NCI-H2081 (cell line): ENCODE measurements around the gene NUDT3.

Experiments used
- DNase-seq, 2 experiments: peaks; one replicate each; lab custom pipeline; 2025; lab: John Stamatoyannopoulos, UW

NUDT3 gene

GRCh38 chr6:34321821-34322220 lies 70.6 kb downstream of the NUDT3 start:
- no peak for DNase-seq

DNA sequence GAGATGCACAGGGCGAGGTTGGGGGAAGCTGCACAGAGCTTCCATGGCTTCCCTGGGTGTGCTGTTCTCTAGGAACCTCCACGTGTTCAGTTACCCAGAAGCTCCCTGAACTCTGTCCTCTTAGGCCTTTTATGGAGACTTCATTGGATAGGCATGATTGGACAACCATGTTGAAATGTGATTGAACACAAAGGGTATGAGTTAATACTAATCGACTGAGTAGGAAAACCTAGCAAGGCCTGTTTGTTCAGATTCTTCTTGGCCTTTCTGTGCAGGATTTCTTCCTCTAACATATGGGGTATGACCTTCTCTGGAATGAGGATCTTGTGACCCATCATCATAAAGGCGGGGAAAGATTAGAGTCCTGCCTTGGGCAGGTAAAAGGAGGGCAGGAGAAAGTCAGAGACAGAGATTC lies 73.0 kb downstream of the NUDT3 start:
- no peak for DNase-seq

DNA sequence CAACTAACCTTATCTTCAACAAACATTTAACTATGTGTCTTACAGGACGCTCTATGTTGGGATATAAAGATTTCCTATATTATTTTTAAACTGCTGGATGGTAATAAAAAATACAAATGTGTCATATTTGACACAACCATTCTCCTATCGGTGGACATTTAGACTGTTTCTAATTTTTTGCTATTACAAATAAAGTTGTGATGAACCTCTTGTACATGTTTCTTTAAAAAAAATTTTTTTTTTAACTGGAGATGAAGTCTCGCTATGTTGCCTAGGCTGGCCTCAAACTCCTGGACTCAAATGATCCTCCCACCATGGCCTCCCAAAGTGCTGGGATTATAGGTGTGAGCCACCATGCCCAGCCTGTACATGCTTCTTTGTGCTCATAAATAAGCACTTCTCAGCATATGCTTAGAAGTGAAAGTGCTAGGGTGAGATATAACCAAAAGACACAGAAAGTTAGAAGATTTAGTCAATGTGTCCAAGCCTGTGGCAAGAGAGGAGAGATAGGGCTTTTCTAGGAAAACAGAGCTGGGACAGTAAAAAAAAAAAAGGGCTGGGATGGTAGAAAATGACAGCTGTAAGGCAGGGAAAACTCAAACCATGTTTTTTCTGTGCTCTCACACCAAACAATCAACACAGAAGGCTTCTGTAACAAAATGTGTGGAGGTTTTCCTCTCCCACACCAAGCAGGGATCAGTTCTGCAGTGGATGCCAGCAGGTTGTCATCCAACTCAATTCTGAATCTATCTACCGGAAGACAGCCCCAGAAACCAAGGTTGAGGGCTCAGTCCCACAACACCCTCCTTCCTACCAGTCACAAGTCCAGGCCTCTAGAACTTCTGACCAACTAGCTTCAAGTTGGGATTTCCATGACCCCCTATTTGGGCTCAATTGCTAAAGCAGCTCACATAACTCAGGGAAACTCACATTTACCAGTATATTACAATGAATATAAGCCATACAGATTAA lies 73.7 kb downstream of the NUDT3 start:
- no peak for DNase-seq

- DNase-seq, result no peak
Observed at GRCh38 chr6:34317882-34318498, 74.5 kb downstream of the NUDT3 start.

DNA sequence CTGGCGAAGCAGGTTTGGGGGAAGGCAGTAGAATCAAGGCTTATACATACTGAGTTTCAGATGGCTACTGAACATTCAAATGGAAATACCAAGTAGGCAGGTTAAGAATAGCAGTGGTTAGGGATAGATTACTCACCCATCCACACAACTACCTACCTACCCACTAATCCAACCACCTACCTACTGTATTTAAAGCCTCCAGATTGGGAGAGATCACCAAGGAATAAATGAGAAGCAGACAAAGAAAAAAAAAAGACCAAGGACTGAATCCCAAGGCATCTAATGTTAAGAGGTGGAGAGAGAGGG lies 75.3 kb downstream of the NUDT3 start:
- DNase-seq, result no peak

- no peak for DNase-seq
Observed at GRCh38 chr6:34316431-34317171, 75.9 kb downstream of the NUDT3 start.

DNA sequence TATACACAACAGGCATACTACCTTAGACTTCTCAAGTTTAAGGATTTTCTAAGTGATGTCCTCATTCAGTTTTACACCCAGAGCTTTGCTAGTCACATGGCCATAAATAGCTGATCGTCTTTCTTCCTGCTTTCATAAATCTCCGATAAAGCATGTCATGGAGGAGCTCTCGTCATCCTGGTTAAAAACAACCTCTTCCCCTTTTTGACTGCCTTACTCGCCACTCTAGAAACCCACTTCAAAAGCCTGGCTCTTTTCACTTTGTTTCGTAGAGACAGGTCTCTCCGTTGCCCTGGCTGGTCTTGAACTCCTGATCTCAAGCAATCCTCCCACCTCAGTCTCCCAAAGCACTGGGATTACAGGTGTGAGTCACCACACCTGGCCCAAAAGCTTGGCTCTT lies 76.7 kb downstream of the NUDT3 start:
- no peak for DNase-seq

DNA sequence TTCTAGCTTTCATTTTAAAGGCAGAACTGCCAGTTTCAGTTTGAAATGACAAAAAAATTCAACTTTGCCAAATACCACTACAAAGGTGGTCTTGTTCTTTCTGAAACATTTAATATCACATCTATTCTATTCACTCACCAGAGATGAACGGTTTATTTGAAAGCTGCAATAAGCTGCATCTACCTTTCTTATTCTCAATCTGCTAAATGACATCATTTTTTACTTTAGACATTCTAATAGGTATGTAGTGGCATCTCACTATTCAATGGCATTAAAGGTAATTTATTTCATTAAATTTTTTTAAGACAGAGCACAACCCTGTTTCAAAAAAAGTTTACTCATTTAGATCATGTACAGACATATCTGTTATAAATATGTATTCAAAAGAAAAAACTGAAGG lies 77.2 kb downstream of the NUDT3 start:
- DNase-seq, result no peak

DNA sequence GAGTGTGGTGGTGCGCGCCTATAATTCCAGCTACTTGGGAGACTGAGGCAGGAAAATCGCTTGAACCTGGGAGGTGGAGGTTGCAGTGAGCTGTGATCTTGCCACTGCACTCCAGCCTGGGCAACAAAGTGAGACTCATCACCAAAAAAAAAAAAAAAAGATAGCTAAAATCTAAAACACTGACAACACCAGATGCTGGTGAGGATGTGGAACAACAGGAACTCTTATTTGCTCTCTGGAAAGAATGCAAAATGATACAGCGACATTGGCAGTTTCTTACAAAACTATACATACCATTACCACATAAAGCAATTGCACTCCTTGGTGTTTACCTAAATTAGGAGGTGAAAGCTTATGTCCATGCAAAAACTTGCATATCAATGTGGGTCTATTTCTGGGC lies 80.2 kb downstream of the NUDT3 start:
- DNase-seq, result no peak

GRCh38 chr6:34310817-34311216 lies 81.7 kb downstream of the NUDT3 start:
- no peak for DNase-seq

- DNase-seq, result no peak
Observed at GRCh38 chr6:34308483-34308882, 84.0 kb downstream of the NUDT3 start.

- no peak for DNase-seq
Observed at GRCh38 chr6:34305982-34306708, 86.3 kb downstream of the NUDT3 start.

DNA sequence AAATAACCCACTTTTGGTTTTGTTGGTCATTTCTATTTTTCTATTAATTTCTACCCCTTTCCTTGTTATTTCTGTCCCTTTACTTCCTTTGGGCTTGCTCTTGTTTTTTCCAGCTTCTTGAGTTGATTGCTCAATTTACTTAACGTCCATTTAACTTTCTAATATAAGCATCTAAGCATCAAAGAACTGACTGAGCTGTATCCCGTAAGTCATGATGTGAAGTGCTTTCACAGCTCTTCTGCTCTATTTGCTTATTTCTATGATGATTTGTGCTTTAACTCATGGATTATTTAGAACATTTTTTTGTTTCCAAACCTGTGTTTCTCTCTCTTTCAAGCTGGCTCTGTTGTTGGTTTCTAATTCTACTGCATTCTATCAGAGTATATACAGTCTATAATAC lies 87.0 kb downstream of the NUDT3 start:
- no peak for DNase-seq

GRCh38 chr6:34304164-34304563 lies 88.3 kb downstream of the NUDT3 start:
- DNase-seq, result no peak

GRCh38 chr6:34302929-34303328 lies 89.5 kb downstream of the NUDT3 start:
- no peak for DNase-seq

- no peak for DNase-seq
Observed at GRCh38 chr6:34301408-34301807, 91.1 kb downstream of the NUDT3 start.

- no peak for DNase-seq
Observed at GRCh38 chr6:34300332-34300751, 92.1 kb downstream of the NUDT3 start.

DNA sequence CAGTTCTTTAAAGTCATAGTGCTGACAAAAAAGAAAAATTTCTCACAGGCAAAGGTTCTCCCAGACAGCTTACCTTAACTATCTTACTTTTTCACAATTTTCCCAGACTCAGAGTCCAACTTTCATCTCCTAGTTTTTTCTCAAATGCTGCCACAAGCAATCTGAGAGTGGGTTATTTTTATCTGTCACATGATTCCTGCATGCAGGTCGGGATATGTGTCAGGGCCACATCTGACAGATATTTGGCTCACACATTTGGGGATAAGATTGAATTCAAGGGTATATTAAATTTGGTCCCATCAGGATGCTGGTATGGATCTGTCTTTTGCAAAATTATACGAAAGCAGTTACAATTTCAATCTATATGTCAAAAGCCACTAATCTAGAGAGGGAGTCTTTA lies 93.5 kb downstream of the NUDT3 start:
- DNase-seq, result no peak

DNA sequence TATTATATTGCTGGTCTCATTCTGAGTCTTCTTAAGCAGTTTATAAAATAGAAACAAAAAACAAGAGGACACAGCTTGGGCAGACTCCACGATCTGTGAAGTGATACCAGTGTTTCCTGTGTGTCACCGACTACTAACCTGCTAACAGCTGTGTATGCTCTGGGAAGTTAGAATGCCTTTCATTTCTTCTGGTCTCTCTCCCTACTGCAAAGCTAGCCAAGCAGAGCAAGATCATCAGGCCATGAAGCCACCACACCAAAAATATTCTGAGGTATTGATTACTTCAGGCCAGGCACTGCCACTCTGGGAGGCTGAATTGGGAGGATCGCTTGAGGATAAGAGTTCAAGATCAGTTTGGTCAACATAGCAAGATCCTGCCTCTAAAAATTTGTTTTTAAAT lies 96.7 kb downstream of the NUDT3 start:
- no peak for DNase-seq

GRCh38 chr6:34292954-34293353 lies 99.5 kb downstream of the NUDT3 start:
- DNase-seq, result no peak

DNA sequence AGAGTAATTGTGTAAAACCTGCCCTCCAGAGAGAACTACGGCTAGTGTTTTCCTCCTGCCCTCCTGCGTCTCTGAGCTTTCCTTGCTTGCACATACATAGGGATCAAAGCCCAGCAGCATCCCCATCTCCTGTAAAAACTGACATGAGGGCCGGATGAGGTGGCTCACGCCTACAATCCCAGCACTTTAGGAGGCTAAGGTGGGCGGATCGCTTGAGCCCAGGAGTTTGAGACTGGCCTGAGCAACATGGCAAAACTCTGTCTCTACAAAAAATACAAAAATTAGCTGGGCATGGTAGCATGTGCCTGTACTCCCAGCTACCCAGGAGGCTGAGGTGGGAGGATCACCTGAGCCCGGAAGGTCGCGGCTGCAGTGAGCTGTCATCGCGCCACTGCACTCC lies 103.3 kb downstream of the NUDT3 start:
- DNase-seq, result no peak

DNA sequence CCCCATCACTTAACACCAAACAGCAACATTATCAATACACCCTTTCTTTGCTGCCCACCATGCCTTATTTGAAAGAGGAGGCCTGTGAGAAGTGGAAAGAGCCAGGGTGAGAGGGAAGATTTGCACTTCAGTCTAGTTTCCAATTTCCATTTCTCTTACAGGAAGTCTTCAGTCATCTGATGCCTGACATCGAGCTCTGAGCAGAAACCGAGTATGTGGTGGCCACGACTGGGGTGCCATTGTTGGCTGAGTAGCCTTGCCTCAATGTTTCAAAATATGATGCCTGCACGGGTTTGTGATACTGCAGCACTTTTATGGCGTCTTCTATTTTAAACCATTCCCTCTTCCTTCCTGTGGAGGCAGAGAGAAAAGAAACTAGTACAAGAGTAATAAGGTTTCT lies 103.9 kb downstream of the NUDT3 start:
- DNase-seq, result no peak
